HG03039 (cell line): Measurements from ENCODE around the gene HOXD10.

Experiments used
- ATAC-seq: cut with Tn5 transposase; IDR thresholded peaks from one replicate; pipeline ENCODE4 v1.9.1; 2021; ENCODE audit warnings: mild to moderate bottlenecking, moderate library complexity; ENCODE audit not compliant: unreplicated experiment

HOXD10 gene

GRCh38 chr2:176160986-176161824 lies 44.6 kb downstream of the HOXD10 start:
- no peak for ATAC-seq

GRCh38 chr2:176161825-176162626 lies 45.4 kb downstream of the HOXD10 start:
- no peak for ATAC-seq

- no peak for ATAC-seq
Measured at GRCh38 chr2:176162911-176163671, 46.5 kb downstream of the HOXD10 start.

GRCh38 chr2:176163672-176164056 lies 47.1 kb downstream of the HOXD10 start:
- no peak for ATAC-seq

GRCh38 chr2:176164201-176164600 lies 47.6 kb downstream of the HOXD10 start:
- ATAC-seq = no peak

GRCh38 chr2:176164611-176165369 lies 48.2 kb downstream of the HOXD10 start:
- ATAC-seq = no peak

GRCh38 chr2:176165370-176166050 lies 48.9 kb downstream of the HOXD10 start:
- ATAC-seq = no peak

- ATAC-seq = no peak
Measured at GRCh38 chr2:176166272-176166671, 49.7 kb downstream of the HOXD10 start.

GRCh38 chr2:176167398-176167797 lies 50.8 kb downstream of the HOXD10 start:
- ATAC-seq = no peak

GRCh38 chr2:176169181-176169580 lies 52.6 kb downstream of the HOXD10 start:
- ATAC-seq = no peak
